Measurements from ENCODE around the gene CCNY. TPM values are rescaled to one million over a fixed set of nuclear protein-coding genes. Genes with fewer than 3 reads are reported as not detected.

CCNY gene
- total and polyA plus RNA-seq, 4 donors = 25.5 to 95.9 (median 54.4) TPM

DNA sequence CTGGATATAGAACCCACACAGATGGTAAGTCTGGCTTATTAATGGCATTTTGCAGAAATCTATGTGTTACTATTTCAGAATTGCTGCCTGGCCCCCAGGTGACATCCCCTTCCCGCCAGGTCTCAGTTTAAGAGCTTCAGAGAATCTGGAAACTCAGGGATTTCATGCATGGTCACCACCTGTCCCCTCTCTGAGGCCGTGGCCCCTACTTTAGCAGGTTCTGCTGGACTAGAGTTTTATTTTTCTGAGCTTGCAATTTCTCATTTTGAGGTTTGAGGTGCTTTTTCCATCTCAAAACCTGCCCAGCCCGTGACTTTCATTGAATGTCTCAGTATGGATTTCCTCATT, 244.1 kb downstream of the CCNY start:
- Histone ChIP-seq H3K9me3 (ENCODE audit: control insufficient read depth, low read length) (no peaks in the 10 kb centered on the region), H3K36me3 (ENCODE audit: control insufficient read depth in 1 of 2, insufficient read depth in 2 of 2, low read length in 1 of 2) (no peaks in the 10 kb centered on the region), H3K27ac (ENCODE audit: low read depth in 1 of 2, low read length in 2 of 2) (no peak overlapping the region), H3K4me3 (ENCODE audit: low read length in 2 of 2) (no peak overlapping the region), H3K4me1 (ENCODE audit: control insufficient read depth in 1 of 2, insufficient read depth in 2 of 2, low read length in 2 of 2) (no peaks in the 10 kb centered on the region), H3K27me3 (ENCODE audit: control insufficient read depth in 1 of 2, insufficient read depth in 2 of 2, low read length in 1 of 2) (no peaks in the 10 kb centered on the region)
- intact Hi-C loops (cut with DNase I) = no loop called here
- 91 to 94% methylated on average over 3 of the region's 3 CpGs for WGBS, 2 donors
- ATAC-seq (ENCODE audit: low FRiP score) = no peak
- no peak for DNase-seq

DNA sequence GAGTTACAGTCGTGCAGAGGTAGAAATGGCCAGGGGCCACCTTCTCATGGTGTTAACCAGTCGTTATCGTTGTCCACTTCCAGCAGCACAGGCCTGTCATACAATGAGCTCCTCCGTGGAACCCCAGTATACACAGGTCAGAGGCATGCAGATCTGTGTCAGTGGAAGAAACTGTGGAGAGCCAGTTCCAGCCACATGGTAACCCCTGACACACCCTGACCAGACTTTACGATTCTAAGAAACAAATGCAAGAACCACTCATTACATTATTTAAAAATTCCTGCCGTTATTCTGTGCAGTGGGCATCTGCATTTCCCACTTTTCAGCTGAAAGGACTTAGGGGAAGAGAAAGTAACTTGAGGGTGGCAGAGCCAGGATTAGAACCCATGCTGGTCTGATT, 245.3 kb downstream of the CCNY start:
- WGBS, 2 donors = 88 to 90% methylated on average over 6 of the region's 6 CpGs
- Histone ChIP-seq H3K27ac (ENCODE audit: low read depth in 1 of 2, low read length in 2 of 2) (no peak overlapping the region), H3K4me1 (ENCODE audit: control insufficient read depth in 1 of 2, insufficient read depth in 2 of 2, low read length in 2 of 2) (no peaks in the 10 kb centered on the region), H3K27me3 (ENCODE audit: control insufficient read depth in 1 of 2, insufficient read depth in 2 of 2, low read length in 1 of 2) (no peaks in the 10 kb centered on the region), H3K4me3 (ENCODE audit: low read length in 2 of 2) (no peak overlapping the region), H3K36me3 (ENCODE audit: control insufficient read depth in 1 of 2, insufficient read depth in 2 of 2, low read length in 1 of 2) (no peaks in the 10 kb centered on the region), H3K9me3 (ENCODE audit: control insufficient read depth, low read length) (no peaks in the 10 kb centered on the region)
- no peak for DNase-seq
- ATAC-seq (ENCODE audit: low FRiP score) = no peak
- intact Hi-C loops (cut with DNase I) = no loop called here

DNA sequence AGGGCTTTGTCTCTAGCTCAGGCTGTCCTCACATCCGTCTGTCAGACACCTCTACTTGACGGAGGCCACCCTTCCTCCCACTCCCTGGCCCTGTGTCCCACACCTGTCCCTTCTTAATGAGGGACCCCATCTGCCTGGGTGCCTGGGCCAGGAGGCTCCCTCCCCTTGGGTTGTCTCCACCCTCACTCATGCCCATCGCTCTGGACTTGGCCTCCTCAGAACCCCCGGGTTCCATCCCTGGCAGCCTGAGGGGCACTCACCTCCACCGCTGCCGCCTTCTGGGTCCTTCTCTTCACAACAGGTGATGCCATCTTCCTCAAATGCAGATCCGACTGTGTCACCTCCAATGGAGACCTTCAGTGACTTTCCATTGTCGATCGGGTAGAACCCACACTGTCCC, 248.6 kb downstream of the CCNY start:
- Histone ChIP-seq H3K9me3 (ENCODE audit: control insufficient read depth, low read length) (no peaks in the 10 kb centered on the region), H3K36me3 (ENCODE audit: control insufficient read depth in 1 of 2, insufficient read depth in 2 of 2, low read length in 1 of 2) (no peaks in the 10 kb centered on the region), H3K4me3 (ENCODE audit: low read length in 2 of 2) (no peak overlapping the region), H3K27me3 (ENCODE audit: control insufficient read depth in 1 of 2, insufficient read depth in 2 of 2, low read length in 1 of 2) (no peaks in the 10 kb centered on the region), H3K27ac (ENCODE audit: low read depth in 1 of 2, low read length in 2 of 2) (no peak overlapping the region), H3K4me1 (ENCODE audit: control insufficient read depth in 1 of 2, insufficient read depth in 2 of 2, low read length in 2 of 2) (no peaks in the 10 kb centered on the region)
- intact Hi-C loops (cut with DNase I) = no loop called here
- ATAC-seq (ENCODE audit: low FRiP score) (no peak), DNase-seq (no peak)
- 97 to 100% methylated on average over 9 of the region's 9 CpGs for WGBS, 2 donors

DNA sequence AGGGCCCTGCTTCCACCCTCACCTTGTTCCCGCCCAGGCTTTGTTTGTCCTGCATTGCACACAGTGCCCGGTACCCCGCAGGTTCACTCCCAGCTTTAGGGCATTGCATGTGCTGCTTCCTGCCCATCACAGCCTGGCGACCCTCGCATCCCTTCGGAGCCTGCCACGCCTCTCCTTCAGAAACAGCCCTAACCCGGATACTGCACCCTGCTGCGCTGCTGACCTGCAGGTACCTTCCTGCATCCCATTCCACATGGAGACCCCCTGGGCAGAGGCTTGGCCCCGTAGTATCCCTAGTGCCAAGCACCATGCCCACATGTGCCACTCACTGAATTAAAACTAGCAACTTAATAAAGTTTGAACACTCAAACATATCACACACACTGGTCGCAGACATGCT, 249.0 kb downstream of the CCNY start:
- no peaks in the 10 kb centered on the region for H3K36me3 ChIP-seq (ENCODE audit: control insufficient read depth in 1 of 2, insufficient read depth in 2 of 2, low read length in 1 of 2)
- intact Hi-C loops (cut with DNase I) = no loop called here
- ATAC-seq (ENCODE audit: low FRiP score) = no peak
- WGBS, 2 donors = 97% methylated on average over 11 of the region's 11 CpGs
- DNase-seq = no peak
- H3K4me1 ChIP-seq (ENCODE audit: control insufficient read depth in 1 of 2, insufficient read depth in 2 of 2, low read length in 2 of 2) = no peaks in the 10 kb centered on the region
- H3K9me3 ChIP-seq (ENCODE audit: control insufficient read depth, low read length) = no peaks in the 10 kb centered on the region
- H3K27me3 ChIP-seq (ENCODE audit: control insufficient read depth in 1 of 2, insufficient read depth in 2 of 2, low read length in 1 of 2) = no peaks in the 10 kb centered on the region
- no peak overlapping the region for H3K27ac ChIP-seq (ENCODE audit: low read depth in 1 of 2, low read length in 2 of 2)
- no peak overlapping the region for H3K4me3 ChIP-seq (ENCODE audit: low read length in 2 of 2)

DNA sequence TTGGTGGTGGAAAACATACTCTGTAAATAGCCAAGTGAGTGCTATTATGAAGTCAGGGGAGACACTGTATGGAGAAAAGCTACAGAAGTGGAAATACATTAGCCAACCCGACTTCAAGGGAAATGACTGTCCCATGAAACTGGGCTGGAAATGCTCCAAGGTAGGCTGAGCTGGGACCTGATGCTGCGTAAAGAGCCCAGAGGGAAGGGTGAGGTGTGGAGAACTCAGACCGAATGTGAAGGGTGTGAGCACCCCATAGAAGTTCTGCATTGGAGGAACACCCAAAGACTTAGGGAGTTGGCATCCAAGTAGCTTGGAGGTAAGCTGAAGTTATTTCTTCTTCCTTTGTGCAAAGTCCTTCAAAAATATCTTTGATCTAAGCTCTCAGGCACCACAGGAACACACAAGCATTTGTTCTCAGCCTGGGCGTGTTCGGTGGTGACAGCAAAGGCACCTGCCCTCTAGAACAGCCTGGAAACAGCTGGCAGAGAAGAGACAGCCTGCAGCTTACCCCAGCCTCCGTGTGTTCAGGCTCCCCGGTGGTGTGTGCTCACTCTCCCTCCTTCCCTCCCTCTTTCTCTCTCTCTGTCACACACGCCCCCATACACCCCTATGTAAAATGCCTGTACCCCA, 249.7 kb downstream of the CCNY start:
- no peaks in the 10 kb centered on the region for H3K4me1 ChIP-seq (ENCODE audit: control insufficient read depth in 1 of 2, insufficient read depth in 2 of 2, low read length in 2 of 2)
- H3K4me3 ChIP-seq (ENCODE audit: low read length in 2 of 2) = no peak overlapping the region
- H3K9me3 ChIP-seq (ENCODE audit: control insufficient read depth, low read length) = peaks cover 1% of the 10 kb centered on the region
- H3K36me3 ChIP-seq (ENCODE audit: control insufficient read depth in 1 of 2, insufficient read depth in 2 of 2, low read length in 1 of 2) = no peaks in the 10 kb centered on the region
- H3K27ac ChIP-seq (ENCODE audit: low read depth in 1 of 2, low read length in 2 of 2) = no peak overlapping the region
- no peak for DNase-seq
- ATAC-seq (ENCODE audit: low FRiP score) = no peak
- no peaks in the 10 kb centered on the region for H3K27me3 ChIP-seq (ENCODE audit: control insufficient read depth in 1 of 2, insufficient read depth in 2 of 2, low read length in 1 of 2)
- intact Hi-C loops (cut with DNase I) = no loop called here
- WGBS, 2 donors = 68 to 70% methylated on average over 8 of the region's 8 CpGs

DNA sequence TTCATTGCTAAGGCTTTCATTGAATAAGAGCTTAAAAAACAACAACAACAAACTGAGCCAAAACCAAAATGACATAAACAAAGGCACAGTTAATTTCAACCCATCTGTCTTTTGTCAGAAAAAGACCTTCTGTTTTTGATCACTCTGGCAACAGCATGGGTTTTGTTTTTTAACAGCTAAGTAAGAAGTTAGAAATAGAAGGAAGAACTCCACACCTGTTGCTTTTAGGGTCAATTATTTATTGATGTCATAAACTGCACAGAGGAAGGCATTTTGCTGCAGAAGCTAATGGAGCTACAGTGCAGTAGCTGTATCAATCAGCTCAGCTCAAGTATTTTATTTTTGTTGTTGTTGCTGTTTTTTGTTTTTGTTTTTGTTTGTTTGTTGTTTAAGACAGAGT, 252.5 kb downstream of the CCNY start:
- ATAC-seq (ENCODE audit: low FRiP score) (no peak), DNase-seq (no peak)
- Histone ChIP-seq H3K27ac (ENCODE audit: low read depth in 1 of 2, low read length in 2 of 2) (no peak overlapping the region), H3K36me3 (ENCODE audit: control insufficient read depth in 1 of 2, insufficient read depth in 2 of 2, low read length in 1 of 2) (no peaks in the 10 kb centered on the region), H3K4me1 (ENCODE audit: control insufficient read depth in 1 of 2, insufficient read depth in 2 of 2, low read length in 2 of 2) (no peaks in the 10 kb centered on the region), H3K4me3 (ENCODE audit: low read length in 2 of 2) (no peak overlapping the region), H3K27me3 (ENCODE audit: control insufficient read depth in 1 of 2, insufficient read depth in 2 of 2, low read length in 1 of 2) (no peaks in the 10 kb centered on the region), H3K9me3 (ENCODE audit: control insufficient read depth, low read length) (peaks cover 1% of the 10 kb centered on the region)
- intact Hi-C loops (cut with DNase I) = no loop called here

DNA sequence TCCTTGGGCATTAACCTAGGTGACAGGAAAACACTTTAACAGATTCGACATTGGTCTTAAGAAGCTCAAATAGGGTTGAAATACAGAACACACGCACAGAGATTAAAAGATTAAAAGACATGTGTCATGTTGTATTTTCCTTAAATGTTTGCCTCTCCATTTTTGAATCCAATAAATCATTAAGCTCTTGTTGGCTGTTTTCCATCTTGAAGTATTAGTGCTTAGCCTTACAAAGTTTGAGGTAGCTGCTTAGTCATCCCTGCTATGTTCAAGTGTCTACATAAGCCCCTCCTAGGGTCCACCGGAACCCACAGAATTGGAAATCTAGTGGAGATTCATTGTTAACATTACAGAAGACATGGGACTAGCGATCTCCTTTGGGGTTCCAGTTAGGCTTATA, 256.1 kb downstream of the CCNY start:
- intact Hi-C loops (cut with DNase I) = no loop called here
- DNase-seq (no peak), ATAC-seq (ENCODE audit: low FRiP score) (no peak)
- WGBS, 2 donors = 91% methylated on average over 4 of the region's 4 CpGs
- Histone ChIP-seq H3K27me3 (ENCODE audit: control insufficient read depth in 1 of 2, insufficient read depth in 2 of 2, low read length in 1 of 2) (no peaks in the 10 kb centered on the region), H3K4me3 (ENCODE audit: low read length in 2 of 2) (no peak overlapping the region), H3K36me3 (ENCODE audit: control insufficient read depth in 1 of 2, insufficient read depth in 2 of 2, low read length in 1 of 2) (no peaks in the 10 kb centered on the region), H3K4me1 (ENCODE audit: control insufficient read depth in 1 of 2, insufficient read depth in 2 of 2, low read length in 2 of 2) (no peaks in the 10 kb centered on the region), H3K9me3 (ENCODE audit: control insufficient read depth, low read length) (peaks cover 1% of the 10 kb centered on the region), H3K27ac (ENCODE audit: low read depth in 1 of 2, low read length in 2 of 2) (no peak overlapping the region)

DNA sequence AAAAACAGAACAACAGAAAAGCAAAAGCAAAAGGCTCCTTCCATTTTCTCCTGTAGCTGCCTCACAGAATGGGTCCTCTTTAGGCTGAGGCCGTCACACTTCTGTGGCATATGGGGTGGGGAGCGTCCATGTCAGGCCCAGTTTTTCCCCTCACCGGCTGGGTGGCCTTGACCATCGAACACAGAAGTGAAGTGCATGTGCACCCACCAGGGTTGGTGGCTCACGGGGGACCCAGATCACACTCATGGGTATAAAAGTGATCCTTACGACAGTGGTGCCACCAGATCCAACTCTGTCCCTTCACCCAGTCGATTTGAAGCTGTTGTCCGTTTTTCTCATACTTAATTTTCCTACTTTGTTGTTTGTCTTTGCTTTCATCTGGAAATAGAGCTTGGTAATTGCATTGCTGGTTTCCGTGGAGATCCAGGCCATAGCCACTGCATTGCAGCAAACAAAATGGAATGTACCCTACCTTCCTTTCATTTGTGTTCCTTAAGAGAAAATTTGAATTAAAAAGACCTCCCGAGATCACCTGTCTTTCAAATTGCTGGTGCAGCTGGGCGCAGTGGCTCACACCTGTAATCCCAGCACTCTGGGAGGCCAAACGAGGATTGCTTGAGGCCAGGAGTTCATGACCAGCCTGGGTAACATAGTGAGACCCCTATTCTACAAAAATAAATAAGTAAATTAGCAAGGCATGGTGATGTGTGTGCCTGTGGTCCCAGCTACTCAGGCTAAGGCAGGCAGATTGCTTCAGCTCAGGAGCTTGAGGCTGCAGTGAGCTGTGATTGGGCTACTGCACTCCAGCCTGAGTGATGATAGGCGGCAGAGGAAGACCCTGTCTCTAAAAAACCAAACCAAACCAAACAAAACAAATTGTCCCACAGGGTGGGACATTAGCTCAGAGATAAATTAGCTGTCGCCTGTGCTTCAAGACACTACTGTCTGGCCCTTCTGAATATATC, 258.1 kb downstream of the CCNY start:
- Histone ChIP-seq H3K36me3 (ENCODE audit: control insufficient read depth in 1 of 2, insufficient read depth in 2 of 2, low read length in 1 of 2) (no peaks in the 10 kb centered on the region), H3K4me3 (ENCODE audit: low read length in 2 of 2) (no peak overlapping the region), H3K27me3 (ENCODE audit: control insufficient read depth in 1 of 2, insufficient read depth in 2 of 2, low read length in 1 of 2) (no peaks in the 10 kb centered on the region), H3K9me3 (ENCODE audit: control insufficient read depth, low read length) (peaks cover 1% of the 10 kb centered on the region), H3K4me1 (ENCODE audit: control insufficient read depth in 1 of 2, insufficient read depth in 2 of 2, low read length in 2 of 2) (no peaks in the 10 kb centered on the region), H3K27ac (ENCODE audit: low read depth in 1 of 2, low read length in 2 of 2) (no peak overlapping the region)
- DNase-seq = no peak
- 73 to 79% methylated on average over 14 of the region's 14 CpGs for WGBS, 2 donors
- intact Hi-C loops (cut with DNase I) = no loop called here
- ATAC-seq (ENCODE audit: low FRiP score) = no peak

DNA sequence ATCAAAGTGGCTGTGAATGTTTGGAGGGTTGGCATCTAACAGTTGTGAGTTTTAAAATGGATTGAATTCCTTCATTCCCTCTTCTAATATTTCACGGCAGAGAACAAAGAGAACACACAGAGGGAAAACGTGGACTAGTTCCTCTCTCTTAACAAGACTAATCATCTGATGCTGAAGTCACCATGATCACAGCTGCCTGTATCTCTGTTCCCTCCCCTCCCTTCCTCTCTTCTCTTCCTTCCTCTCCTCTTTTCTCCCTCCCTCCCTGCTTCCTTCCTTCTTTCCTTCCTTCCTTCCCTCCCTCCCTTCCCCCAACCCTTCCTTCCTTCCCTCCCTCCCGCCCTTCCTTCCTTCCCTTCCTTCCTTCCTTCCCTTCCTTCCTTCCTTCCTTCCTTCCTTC, 258.8 kb downstream of the CCNY start:
- H3K4me1 ChIP-seq (ENCODE audit: control insufficient read depth in 1 of 2, insufficient read depth in 2 of 2, low read length in 2 of 2) = no peaks in the 10 kb centered on the region
- peaks cover 1% of the 10 kb centered on the region for H3K9me3 ChIP-seq (ENCODE audit: control insufficient read depth, low read length)
- DNase-seq = no peak
- intact Hi-C loops (cut with DNase I) = no loop called here
- no peak for ATAC-seq (ENCODE audit: low FRiP score)
- WGBS, 2 donors = 25 to 44% methylated on average over 3 of the region's 3 CpGs
- no peak overlapping the region for H3K27ac ChIP-seq (ENCODE audit: low read depth in 1 of 2, low read length in 2 of 2)
- H3K4me3 ChIP-seq (ENCODE audit: low read length in 2 of 2) = no peak overlapping the region
- no peaks in the 10 kb centered on the region for H3K27me3 ChIP-seq (ENCODE audit: control insufficient read depth in 1 of 2, insufficient read depth in 2 of 2, low read length in 1 of 2)
- H3K36me3 ChIP-seq (ENCODE audit: control insufficient read depth in 1 of 2, insufficient read depth in 2 of 2, low read length in 1 of 2) = no peaks in the 10 kb centered on the region
